Measurements from ENCODE around the gene BLOC1S4. TPM values are rescaled to one million over a fixed set of nuclear protein-coding genes. Genes with fewer than 3 reads are reported as not detected.

The BLOC1S4 gene, protein sequence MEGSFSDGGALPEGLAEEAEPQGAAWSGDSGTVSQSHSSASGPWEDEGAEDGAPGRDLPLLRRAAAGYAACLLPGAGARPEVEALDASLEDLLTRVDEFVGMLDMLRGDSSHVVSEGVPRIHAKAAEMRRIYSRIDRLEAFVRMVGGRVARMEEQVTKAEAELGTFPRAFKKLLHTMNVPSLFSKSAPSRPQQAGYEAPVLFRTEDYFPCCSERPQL
- 16.6 and 17.6 TPM in 2 replicates for total RNA-seq

DNA sequence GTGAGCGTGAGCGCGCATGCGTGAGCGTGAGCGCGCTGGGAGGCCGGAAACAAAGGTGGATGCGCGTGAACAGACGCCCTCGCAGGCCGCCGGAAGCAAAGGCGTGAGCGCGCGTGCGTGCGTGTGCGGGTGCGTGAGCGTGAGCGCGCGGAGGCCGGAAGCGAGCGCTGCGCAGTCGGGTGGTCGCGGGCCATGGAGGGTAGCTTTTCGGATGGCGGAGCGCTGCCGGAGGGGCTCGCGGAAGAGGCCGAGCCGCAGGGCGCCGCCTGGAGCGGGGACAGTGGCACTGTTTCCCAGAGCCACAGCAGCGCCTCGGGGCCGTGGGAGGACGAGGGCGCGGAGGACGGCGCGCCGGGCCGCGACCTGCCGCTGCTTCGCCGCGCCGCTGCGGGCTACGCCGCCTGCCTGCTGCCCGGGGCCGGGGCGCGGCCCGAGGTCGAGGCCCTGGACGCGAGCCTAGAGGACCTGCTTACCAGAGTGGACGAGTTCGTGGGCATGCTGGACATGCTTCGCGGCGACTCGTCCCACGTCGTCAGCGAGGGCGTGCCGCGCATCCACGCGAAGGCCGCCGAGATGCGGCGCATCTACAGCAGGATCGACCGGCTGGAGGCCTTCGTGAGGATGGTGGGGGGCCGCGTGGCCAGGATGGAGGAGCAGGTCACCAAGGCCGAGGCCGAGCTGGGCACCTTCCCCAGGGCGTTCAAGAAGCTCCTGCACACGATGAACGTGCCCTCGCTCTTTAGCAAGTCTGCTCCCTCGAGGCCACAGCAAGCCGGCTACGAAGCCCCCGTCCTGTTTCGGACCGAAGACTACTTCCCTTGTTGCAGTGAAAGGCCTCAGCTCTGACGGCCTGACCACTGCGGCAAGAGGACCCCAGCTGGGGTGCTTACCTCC lies at the start of gene BLOC1S4:
TSS of gene BLOC1S4 (plus strand) at position 157 of the 894 bp plus-strand sequence. CDS start at position 193, 36 bp downstream.

DNA sequence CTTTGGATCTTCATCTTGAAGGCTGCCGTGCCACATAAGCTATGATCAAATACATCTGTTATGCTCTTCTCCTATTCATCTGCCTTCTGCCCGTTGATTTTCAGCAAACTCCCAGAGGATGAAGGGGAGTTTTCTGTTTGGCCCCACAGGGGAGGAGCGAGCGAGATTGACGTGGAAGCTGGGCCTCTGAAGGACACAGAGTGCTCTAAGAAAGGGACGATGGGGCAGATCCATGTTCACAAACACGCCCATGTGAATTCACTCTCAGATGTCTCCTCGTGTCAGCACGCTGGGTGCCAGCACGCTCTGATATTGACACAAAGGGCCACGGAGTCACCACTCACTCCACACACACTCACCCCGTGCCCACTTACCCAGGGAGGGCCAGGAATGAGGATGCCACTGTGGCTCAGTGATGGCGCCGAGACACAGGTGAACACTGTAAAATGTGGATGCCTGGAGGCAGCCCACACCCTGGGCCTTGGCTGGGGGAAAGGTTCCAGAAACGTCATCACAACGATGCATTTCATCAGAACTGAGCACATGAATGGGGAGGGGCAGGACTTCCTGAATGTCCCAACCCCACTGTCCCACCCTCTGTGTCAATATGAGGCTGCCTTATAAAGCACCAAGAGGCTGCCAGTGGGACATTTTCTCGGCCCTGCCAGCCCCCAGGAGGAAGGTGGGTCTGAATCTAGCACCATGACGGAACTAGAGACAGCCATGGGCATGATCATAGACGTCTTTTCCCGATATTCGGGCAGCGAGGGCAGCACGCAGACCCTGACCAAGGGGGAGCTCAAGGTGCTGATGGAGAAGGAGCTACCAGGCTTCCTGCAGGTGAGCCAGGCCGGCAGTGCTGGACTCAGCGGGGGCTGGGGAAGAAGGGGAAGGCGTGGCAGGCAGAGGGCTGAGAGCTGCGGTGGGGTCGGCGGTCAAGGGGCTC lies 22.5 kb upstream of the BLOC1S4 start, which contains the start of gene S100P:
TSS of gene S100P (plus strand) at position 648 of the 946 bp plus-strand sequence. CDS start at position 703, 55 bp downstream.

DNA sequence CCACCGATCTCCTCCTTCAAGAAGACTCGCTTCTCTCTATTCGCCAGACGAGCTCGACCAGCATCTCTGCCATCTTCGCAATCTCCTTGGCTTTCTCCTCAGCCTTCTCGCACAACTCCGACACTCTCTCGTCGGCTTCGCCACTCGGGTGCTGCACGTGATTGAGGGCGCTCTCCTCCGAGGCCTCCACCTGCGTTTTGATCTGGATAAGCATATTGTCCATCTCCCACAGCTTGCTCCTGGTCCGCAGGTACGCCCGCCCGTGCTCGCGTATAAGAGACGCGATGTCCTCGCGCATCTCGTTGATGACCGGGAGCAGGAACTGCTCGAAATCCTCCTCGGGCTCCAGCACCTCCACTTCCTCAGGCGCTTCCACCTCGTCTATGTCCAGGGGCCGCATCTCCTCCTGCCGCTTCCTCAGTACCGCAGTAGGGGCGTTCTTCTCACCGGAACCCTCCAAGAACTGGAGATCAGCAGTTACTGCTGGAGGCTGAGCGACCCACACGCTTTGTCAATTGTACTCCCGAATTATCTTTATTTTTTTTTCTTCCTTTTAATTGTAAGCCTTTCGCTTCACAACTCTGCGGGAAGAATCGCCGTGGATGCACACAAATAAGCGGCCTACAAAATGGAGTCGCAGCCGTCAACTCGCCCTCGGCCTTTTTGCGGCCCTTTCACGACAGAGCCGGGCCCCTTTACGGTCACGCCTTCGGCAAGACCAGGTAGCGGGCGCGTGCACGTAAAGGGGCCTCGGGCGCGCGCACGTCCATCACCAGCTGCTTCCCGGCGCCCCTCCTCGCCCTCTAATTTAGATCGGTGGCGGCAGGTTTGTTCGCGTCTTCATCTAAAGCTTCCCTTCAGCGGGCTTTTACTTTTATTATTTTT lies 6.5 kb upstream of the BLOC1S4 start, which contains the start of gene MRFAP1L1:
TSS of gene MRFAP1L1 (minus strand) at position 636 of the 885 bp plus-strand sequence. CDS start at position 400, 236 bp downstream.

Other genes starting within 250 kb of the BLOC1S4 start
- gene PPP2R2C, start 243.6 kb upstream of the BLOC1S4 start, total RNA-seq, result not detected in 2 replicates
- 15.1 and 21.7 TPM in 2 replicates for gene MAN2B2, start 141.0 kb upstream of the BLOC1S4 start, total RNA-seq
- 54.1 and 331 TPM in 2 replicates for gene MRFAP1, start 75.5 kb upstream of the BLOC1S4 start, total RNA-seq
- not detected in 2 replicates for gene S100P, start 22.3 kb upstream of the BLOC1S4 start, total RNA-seq
- gene MRFAP1L1, start 6.3 kb upstream of the BLOC1S4 start, total RNA-seq, result 38.6 and 51.2 TPM in 2 replicates
- gene KIAA0232, start 66.6 kb downstream of the BLOC1S4 start, total RNA-seq, result 14.2 and 17.8 TPM in 2 replicates
- gene TBC1D14, start 193.7 kb downstream of the BLOC1S4 start, total RNA-seq, result 30.5 and 35.2 TPM in 2 replicates

Measured in regular cardiac myocyte (primary cell).